ENCODE results near the gene RAB31. TPM values are rescaled to one million over a fixed set of nuclear protein-coding genes. Genes with fewer than 3 reads are reported as not detected.

RAB31 gene
- total RNA-seq, 1 donor from 2014 or later: 18.9 TPM

DNA sequence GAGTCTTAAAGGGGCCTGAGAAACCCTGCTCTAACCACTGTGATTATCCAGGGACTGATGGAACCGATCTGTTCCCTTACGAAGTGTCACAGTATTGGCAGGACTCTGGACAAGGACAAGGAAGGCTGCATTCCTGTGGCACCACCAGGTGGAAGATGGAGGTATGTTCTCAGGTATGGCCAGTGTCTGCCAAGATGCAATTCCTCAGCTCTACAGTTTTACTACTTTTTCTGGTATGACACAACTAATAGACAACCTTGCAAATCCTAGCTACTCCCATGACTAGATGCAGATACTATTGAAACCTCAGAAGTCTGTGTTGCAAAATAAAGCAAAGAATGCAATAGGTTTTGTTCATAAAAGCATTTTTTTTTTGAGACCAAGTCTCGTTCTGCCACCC lies 14.6 kb downstream of the RAB31 start:
- no peaks in the 10 kb centered on the region for H3K27me3 Mint-ChIP-seq (ENCODE audit: low read depth)
- TF ChIP-seq, protein P1, sequence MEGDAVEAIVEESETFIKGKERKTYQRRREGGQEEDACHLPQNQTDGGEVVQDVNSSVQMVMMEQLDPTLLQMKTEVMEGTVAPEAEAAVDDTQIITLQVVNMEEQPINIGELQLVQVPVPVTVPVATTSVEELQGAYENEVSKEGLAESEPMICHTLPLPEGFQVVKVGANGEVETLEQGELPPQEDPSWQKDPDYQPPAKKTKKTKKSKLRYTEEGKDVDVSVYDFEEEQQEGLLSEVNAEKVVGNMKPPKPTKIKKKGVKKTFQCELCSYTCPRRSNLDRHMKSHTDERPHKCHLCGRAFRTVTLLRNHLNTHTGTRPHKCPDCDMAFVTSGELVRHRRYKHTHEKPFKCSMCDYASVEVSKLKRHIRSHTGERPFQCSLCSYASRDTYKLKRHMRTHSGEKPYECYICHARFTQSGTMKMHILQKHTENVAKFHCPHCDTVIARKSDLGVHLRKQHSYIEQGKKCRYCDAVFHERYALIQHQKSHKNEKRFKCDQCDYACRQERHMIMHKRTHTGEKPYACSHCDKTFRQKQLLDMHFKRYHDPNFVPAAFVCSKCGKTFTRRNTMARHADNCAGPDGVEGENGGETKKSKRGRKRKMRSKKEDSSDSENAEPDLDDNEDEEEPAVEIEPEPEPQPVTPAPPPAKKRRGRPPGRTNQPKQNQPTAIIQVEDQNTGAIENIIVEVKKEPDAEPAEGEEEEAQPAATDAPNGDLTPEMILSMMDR (conservative IDR thresholded peaks at IDR 0.05): no peak
- peaks cover 6% of the 10 kb centered on the region for H3K4me1 Mint-ChIP-seq
- peaks cover 3% of the 10 kb centered on the region for H3K9me3 Mint-ChIP-seq
- DNase-seq (ENCODE audit: low read depth, low spot score): no peak
- H3K27ac Mint-ChIP-seq (ENCODE audit: unreplicated experiment): no peak overlapping the region
- peaks cover 9% of the 10 kb centered on the region for H3K36me3 Mint-ChIP-seq (ENCODE audit: low read depth)
- H3K4me3 Mint-ChIP-seq: no peak overlapping the region

DNA sequence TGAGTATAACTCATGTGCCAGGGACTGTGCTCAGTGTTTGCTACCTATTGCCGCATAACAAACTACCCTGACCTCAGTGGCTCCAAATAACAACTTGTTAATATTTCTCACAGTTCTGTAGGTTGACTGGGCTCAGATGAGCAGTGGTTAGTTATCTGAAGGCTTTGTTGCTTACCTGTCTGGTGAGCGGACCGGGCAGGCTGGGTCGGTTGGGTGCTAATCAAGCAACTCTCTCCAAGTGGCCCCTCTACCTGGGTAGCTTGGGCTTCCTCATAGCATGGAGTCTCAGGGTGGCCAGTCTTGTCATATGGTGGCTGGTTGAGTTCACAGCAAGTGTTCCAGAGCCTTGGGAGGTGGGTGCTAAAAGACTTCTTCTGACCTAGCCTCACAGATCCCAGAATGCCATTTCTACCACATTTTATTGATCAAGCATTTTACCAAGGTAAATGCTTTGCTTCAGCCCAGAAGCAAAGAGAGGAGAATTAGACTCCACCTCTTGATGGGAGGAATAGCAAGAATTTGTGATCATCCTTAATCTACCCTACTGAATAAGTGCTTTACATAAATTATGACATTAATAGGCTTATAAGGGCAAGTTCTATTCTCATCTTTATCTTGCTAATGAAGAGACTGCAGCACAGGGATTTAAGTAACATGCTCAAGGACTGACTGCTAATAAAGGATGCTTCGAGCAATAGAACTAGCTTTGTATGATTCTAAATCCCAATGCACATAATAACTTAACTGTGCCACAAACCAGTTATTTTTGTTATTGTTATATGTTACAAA lies 16.9 kb downstream of the RAB31 start:
- Mint-ChIP-seq H3K36me3 (ENCODE audit: low read depth) (peaks cover 9% of the 10 kb centered on the region), H3K9me3 (peaks cover 3% of the 10 kb centered on the region), H3K27me3 (ENCODE audit: low read depth) (no peaks in the 10 kb centered on the region), H3K27ac (ENCODE audit: unreplicated experiment) (no peak overlapping the region), H3K4me1 (no peaks in the 10 kb centered on the region), H3K4me3 (no peak overlapping the region)
- TF ChIP-seq, protein P1 (conservative IDR thresholded peaks at IDR 0.05): no peak
- no peak for DNase-seq (ENCODE audit: low read depth, low spot score)

DNA sequence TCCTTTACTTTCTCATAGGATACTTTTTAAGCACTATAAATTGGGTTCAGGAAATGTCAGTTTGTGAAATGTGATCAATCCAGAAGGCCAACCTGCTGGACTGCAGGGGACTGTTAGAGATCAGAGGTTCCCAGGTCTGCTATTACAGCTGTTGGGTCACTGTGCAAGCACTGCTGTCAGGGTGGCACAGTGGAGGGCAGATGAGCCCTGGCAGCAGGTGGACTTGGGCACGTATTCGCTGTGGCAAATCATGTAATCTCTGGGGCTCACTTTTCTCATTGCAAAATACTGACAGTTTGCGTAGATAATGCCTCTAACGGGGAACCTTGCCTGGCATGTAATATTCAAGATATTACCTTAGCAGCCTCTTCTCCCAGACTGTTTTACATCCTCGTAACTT lies 18.1 kb downstream of the RAB31 start:
- Mint-ChIP-seq H3K4me1 (no peaks in the 10 kb centered on the region), H3K9me3 (peaks cover 3% of the 10 kb centered on the region), H3K27ac (ENCODE audit: unreplicated experiment) (no peak overlapping the region), H3K4me3 (no peak overlapping the region), H3K36me3 (ENCODE audit: low read depth) (peaks cover 6% of the 10 kb centered on the region), H3K27me3 (ENCODE audit: low read depth) (no peaks in the 10 kb centered on the region)
- DNase-seq (ENCODE audit: low read depth, low spot score): no peak
- TF ChIP-seq, protein P1 (conservative IDR thresholded peaks at IDR 0.05): no peak

DNA sequence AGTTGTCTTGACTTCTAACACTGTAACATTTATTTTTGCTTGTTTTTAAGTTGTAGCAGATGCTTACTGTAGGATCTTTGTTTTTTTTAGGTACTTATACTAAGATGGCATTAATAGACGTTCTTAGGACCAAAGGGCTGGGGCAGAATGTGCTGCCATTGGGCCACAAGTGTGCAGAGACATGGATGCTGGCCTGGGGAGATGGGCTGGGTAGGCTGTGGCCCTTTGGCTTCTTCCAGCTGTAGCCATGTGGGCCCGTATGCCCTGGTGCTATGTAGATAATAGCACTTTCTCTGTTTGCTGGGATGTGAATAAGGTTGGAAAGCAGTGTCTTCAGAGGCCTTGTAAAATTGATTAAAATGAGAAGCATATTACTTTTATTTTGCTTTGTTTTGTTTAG lies 18.8 kb downstream of the RAB31 start:
- Mint-ChIP-seq H3K4me3 (no peak overlapping the region), H3K27ac (ENCODE audit: unreplicated experiment) (no peak overlapping the region), H3K36me3 (ENCODE audit: low read depth) (peaks cover 4% of the 10 kb centered on the region), H3K4me1 (no peaks in the 10 kb centered on the region), H3K27me3 (ENCODE audit: low read depth) (no peaks in the 10 kb centered on the region), H3K9me3 (peaks cover 3% of the 10 kb centered on the region)
- no peak for DNase-seq (ENCODE audit: low read depth, low spot score)
- TF ChIP-seq, protein P1 (conservative IDR thresholded peaks at IDR 0.05): no peak

DNA sequence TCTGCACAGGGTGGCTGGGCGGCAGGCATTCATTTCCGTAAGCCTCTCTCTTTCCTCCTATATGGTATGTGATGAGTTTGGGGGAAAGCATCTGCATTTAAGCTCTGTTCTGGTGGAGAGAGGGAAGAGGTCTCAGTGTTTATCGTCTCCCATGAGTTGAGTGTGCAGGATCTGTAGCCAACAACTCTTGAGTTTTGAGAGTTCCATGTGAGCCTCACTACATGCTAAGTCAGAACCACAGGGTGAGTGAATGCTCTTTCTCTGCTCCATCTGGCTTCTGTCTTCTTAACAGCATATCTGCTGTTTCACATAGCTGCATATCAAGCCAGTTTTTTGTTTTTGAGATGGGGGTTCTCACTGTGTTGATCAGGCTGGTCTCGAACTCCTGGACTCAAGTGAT lies 22.7 kb downstream of the RAB31 start:
- no peaks in the 10 kb centered on the region for H3K27me3 Mint-ChIP-seq (ENCODE audit: low read depth)
- H3K27ac Mint-ChIP-seq (ENCODE audit: unreplicated experiment): no peak overlapping the region
- peaks cover 4% of the 10 kb centered on the region for H3K4me1 Mint-ChIP-seq
- no peak overlapping the region for H3K4me3 Mint-ChIP-seq
- TF ChIP-seq, protein P1 (conservative IDR thresholded peaks at IDR 0.05): no peak
- H3K36me3 Mint-ChIP-seq (ENCODE audit: low read depth): no peaks in the 10 kb centered on the region
- no peak for DNase-seq (ENCODE audit: low read depth, low spot score)
- no peaks in the 10 kb centered on the region for H3K9me3 Mint-ChIP-seq

All from neural crest cell (in vitro differentiated cells).